Raji (cell line): Measurements from ENCODE around the gene SNAI3.

Experiments used
- POLR2A ChIP-seq: IDR thresholded peaks from 2 replicates; pipeline ENCODE4 v1.6.1; 2011; ENCODE audit warnings: low read depth, low read length, control low read depth; ENCODE audit not compliant: insufficient read depth

Gene SNAI3

DNA sequence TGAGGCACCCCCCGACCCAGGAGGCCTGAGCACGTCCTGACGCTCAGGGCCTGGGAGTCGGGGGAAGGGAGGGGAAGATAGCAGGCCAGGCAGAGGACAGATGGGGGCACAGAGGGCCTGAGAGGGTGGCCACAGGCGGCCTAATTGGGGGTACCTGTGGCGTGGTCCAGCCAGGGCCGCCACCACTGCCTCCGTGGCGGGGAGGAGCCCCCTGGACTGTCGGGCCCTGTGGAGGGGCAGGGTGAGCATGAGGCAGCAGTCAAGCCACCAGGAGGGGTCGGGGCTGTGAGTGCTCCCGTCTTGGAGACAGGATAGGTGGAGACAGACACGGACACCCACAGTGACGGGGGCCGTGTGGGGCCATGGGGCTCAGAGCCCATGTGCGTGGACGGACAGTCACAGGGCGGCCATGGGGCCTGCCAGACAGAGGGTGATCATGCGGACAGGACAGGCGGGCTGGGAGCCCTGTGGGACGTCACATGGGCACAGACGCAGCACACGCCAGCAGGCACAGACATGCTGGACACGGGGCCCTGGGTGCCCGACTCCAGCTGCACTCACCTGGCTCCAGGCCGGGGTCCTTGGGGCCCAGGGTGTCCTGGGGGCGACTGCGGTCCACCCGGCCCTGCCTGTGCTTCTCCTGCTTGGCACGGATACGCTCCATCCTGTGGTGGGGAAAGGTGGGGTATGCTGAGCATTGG is 38.7 kb upstream of the SNAI3 start:
- TF ChIP-seq POLR2A = no peak

DNA sequence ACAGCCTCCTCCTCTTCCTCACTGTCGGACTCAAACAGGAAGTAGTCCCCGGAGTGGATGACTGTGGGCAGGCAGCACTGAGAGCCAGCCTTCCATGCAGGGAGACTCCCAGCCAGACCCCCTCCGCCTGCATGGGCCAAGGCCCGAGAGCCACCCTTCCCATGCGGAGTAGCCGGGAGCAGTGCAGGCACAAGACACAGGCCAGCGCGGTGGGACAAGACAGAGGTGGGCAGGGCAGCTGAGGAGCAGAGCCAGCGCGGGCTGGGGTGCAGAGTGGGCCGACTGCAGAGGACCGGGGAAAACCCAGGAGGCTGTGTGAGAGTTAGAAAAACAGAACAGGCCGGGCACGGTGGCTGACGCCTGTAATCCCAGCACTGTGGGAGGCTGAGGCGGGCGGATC is 37.6 kb upstream of the SNAI3 start:
- TF ChIP-seq POLR2A = no peak

DNA sequence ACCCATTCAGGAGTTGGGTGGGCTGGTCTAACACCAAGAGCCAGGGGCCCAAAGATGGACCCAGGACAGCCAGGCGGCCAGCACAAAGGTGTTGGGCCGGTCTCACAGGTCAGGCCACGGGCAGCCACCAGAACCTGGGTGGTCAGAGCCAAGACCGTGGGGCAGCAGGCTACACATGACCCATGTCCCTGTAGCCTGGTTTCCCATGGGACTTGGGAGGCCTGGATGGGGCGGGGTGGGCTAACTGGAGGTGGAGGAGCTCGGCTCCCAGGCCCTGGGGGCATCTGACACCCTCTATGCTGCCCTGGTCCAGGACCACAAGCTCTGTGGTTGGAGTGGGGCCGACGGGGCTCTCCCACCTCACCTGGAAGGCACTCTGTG is 37.2 kb upstream of the SNAI3 start:
- TF ChIP-seq POLR2A = no peak

DNA sequence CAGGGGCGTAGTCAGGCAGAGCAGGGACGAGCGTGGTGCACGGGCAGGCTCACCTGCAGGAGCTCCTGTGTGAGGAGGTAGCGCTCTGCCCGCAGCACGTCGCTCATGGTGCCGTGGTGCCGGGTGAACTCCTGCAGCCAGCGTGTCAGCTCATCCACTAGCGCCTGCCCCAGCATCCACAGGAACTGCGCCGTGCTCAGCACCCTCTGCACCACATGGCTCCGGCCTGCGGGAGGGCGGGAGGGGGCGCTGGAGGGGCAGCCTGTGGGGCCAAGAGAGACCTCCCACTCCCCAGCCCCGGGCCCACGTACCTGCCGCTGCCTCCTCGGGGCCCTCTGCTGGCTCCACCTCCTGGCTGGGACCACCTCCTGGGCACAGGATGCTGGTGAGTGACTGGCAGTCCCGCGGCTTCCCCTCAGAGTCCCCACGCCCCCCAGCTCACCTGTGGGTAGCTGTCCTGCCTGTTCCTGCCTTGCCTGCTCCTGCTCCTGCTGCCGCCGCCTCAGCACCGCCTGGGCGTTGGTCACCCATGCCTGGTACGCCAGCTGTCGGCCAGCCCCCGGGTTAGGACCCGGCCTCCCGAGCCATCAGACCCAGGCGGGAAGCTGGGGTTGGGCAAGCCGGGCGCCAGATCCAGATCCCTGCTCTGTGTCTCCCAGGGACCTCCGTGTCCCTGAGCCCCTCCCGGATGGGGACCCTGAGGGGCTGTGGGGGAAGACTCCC is 36.6 kb upstream of the SNAI3 start:
- no peak for TF ChIP-seq POLR2A

DNA sequence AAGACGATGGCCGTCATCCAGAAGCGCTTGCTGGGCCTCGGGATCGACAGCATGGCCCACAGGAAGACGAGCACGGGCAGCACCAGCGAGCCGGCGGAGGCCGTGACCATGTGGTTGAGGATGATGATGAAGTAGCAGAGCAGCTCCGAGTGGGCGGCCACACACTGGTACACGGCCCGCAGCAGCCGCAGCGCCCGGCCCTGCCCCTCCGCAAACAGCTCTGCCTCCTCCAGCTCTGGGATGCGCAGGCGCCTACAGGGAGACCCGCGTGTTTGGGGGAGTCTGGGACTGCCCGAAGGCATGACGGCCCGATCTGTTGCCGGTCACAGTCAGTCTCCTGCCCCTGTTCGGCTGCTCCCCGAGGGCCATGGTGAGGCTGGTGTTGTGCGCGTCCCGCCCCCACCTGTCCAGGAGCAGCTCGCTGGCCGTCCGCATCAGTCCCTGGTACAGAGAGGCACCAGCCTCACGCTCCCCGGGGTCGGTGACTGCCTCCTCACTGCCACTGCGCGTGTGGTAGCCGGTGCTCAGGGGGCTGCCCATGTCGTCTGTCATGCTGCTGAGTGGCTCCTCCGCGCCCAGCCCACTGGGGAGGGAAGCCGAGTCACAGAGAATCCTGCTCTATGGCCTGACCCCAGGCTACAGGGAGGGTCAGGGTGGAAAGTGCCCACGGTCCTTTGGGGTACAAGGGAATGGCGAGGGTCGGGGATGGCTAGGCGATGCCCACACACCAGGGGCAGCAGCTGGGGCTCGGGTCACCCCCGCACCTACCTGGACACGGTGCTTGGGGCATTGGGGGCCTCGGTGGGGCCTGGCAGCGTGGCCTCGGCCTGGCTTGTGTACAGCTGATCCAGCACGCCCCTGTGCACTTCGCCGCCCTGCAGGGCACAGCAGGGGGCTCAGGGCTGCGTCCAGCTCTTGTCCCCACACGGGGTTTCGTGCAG is 35.8 kb upstream of the SNAI3 start:
- no peak for TF ChIP-seq POLR2A

DNA sequence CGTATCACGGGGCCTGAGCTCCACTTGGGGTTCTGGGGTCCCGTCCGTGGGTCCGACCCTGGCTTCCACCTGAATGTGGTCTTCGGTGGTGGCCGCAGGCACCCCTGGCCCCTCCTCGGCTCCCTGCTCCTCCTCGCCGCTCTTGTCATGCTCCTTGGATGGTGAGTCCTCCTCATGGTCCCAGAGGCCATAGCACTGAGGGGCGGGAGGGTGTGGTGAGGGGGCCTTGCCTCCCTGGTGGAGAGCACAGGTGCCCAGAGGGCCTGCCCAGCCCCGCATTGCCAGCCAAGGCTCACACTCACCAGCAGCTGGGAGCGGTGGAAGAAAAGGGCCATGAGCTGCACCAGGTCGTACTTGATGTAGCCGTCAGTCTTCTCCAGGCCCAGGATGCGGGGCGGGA is 34.9 kb upstream of the SNAI3 start:
- TF ChIP-seq POLR2A = no peak

DNA sequence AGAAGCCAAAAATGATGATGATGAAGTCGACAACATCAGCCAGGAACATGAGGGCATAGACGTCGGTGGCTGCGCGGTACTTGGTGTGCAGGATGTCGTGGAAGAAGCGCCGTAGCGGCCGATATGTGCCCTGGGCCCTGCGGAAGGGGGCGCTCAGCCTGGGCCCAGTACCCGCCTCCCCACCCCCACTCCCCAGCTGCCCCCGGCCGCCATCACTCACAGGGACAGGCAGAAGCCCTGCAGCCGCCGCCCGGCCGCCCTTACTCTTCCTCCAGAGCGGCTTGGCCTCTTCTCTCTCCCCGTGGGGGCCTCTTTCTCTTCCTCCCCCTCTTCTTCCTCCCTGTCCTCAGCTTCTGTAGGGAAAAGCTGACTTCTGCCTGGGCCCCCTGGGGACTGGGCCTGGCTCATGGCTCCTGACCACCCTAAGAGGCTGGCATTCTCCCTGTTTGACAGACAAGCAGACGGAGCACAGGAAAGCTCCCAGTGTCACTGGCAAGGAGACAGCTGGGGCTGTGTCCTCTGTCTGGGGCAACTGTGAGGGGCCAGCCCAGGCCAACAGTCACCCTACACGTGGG is 34.2 kb upstream of the SNAI3 start:
- TF ChIP-seq POLR2A = no peak

DNA sequence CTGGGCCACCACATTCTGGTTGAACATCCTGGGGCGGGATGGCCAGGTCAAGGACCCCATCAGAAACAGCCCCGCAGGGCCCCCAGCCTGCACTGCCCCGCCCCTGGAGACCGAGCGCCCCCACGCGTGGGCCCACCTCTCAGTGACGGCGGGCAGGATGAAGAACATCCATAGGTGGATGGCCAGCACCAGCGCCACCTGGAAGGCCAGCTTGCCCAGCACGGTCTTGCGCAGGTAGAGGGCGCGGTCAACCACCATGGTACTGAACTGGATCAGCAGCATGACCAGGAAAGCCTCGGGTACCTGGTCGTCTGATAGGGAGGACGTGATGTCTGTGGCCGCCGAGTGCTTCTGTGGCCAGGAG is 33.6 kb upstream of the SNAI3 start:
- TF ChIP-seq POLR2A = no peak

DNA sequence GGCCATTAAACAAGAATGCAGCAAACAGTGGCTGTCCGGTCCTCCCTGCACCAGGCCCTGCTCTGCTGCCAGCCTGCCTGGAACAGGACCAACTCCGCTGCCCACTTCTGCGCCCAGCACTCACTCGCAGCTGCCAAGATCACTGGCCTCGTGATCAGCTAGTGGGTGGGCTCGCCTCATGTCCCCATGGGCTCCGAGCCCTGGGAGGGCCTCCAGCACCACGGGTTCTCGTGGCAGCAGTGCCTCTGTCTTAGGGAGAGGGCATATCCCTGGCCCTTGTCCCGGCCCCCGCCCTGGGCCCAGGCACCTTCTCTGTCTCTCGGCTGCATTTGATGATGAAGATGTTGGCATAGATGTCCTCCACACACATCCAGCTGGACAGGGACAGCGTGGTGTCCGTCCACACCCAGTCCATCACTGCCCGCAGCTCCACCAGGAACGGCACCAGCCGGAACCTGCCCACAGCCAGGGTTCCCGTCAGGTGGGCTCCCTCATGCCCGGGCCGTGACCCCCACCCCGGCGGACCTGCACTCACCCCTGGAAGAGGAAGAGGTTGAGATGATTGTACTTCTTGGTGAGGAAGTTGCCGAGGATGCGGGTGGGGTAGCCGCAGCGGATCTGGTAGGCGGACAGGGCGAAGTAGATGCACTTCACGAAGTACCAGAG is 33.1 kb upstream of the SNAI3 start:
- no peak for TF ChIP-seq POLR2A

DNA sequence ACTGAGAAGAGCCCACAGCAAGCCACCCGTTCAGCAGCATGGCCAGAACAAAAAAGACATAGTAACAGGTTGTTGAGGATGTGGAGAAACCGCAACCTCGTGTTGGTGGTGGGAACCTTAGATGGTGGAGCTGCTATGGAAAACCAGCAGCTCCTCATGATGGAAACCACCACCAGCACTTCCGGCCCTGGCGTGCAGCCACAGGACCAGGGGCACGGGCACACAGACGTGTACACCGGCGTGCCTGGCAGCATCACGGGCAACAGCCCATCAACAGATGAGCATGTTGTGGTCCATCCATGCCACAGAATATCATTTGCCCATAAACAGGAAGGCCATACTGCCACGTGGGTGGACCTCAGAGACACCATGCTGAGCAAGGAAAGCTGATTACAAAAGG is 31.9 kb upstream of the SNAI3 start:
- TF ChIP-seq POLR2A = no peak

DNA sequence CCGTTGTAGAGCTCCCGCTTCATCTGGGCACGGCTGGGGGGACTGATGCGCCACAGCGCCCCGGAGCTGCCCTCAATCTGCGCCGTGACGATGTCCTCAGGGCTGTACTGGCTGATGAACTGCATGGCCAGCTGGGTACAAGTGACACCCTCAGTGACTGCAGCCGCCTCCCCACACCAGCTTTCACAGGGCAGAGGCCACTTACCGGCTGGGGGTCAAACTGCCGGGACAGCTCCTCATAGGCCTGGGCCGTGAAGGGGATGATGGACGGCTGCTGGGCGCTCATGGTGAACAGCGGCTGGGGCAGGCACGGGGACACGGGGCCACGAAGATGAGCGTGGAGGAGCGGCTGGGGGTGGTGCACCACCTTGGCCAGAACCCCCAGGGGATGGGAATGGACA is 30.3 kb upstream of the SNAI3 start:
- no peak for TF ChIP-seq POLR2A

DNA sequence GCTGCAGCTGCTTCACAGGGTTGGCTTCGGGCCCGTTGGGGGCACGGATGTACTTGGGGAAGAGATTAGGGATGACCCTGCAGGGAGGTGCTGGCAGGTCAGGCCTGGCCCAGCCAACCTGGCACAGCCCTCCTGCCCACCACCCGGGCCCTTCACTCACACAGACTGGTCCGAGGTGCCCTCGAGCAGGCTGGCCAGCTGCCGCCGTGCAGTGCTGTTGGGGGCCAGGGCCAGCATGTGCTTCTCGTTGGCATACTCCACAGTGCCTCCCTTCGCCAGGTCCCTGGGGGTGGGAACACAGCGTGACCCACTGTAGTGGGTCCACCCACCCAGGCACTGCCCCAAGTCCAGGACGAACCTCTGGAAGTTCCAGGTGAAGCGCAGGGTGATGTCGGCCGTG is 29.9 kb upstream of the SNAI3 start:
- no peak for TF ChIP-seq POLR2A

DNA sequence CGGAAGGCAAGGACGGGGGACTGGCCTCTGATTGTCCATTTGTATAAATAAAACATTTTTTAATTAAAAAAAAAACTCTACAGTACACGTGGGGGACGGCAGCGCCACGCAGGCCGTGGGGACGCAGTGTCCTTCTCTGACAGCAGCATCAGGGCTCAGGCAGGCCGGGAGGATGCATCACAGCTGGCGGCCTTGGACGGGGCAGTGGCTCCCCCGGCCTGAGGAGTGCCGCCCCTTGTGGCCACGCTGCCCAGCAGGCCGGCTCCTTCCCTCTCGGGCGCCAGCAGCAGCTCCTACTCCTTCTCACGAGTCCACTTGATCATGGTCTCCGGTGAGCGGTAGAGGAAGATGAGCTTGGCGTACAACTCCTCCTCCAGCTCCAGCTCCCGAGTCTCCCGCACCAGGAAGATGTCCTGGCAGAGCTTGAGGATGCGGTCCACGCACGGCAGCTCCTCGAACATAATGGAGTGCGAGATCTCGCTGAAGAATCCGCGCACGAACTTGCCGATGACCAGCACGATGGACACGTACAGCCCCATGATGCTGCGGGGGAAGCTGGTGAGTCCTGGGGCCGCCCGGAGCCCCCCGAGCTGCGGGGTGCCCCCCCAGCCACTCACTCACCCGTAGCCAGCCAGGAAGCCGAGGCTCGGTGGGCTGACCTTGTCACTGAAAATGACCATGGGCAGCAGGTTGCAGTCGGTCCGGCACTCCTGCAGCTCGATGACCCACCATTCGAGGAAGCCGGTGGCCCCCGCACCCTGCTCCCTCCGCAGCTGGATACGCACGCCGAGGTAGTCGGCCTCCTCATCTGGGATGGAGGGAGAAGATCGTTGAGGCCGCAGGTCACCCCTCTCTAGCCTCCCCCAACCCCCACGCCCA is 29.2 kb upstream of the SNAI3 start:
- TF ChIP-seq POLR2A = no peak

DNA sequence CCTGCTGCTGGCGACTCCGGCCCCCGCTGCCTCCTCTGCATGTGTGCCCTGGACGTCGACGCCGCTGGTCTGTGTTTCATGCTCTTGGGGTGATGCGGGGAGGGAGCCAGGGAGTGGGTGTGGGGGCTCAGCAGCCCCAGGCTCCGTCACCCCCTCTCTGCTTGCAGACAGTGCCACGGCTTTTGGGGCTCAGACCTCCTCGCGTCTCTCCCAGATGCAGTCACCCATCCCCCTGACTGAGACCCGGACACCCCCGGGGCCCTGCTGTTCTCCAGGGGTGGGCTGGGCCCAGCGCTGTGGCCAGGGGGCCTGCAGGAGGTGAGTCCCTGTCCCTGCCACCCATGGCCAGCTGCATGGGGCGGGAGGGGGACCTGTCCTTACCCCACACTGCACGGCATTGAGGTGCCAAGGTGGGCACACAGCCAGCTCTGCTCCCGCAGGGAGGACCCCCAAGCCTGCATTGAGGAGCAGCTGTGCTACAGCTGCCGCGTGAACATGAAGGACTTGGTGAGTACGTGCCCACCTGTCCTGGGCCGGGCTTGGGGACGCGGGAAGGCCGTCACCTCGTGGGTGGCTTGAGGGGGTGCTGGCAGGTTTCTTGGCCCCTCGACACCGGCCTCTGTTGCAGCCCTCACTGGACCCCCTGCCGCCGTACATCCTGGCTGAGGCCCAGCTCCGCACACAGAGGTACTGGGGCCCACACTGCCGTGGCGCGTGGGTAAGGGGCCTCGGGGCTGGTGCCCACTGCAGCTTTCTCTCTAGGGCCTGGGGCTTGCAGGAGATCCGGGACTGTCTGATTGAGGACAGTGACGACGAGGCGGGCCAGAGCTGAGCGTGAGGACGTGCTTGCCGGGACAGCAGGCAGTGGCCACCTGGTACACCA is 28.4 kb upstream of the SNAI3 start:
- no peak for TF ChIP-seq POLR2A
